ENCODE results near the gene CPN2. TPM values are rescaled to one million over a fixed set of nuclear protein-coding genes. Genes with fewer than 3 reads are reported as not detected.

CPN2 gene
- total RNA-seq, 1 donor from 2014 or later = not detected

- no peaks in the 10 kb centered on the region for H3K9me3 Mint-ChIP-seq
- no peak overlapping the region for H3K27ac Mint-ChIP-seq
- DNase-seq (ENCODE audit: low spot score) = no peak
- peaks cover 12% of the 10 kb centered on the region for H3K36me3 Mint-ChIP-seq (ENCODE audit: low read depth)
- peaks cover 19% of the 10 kb centered on the region for H3K4me1 Mint-ChIP-seq (ENCODE audit: low read depth)
- intact Hi-C loops (cut with micrococcal nuclease) = no loop called here
- peaks cover 2% of the 10 kb centered on the region for H3K27me3 Mint-ChIP-seq (ENCODE audit: insufficient read depth)
- H3K4me3 Mint-ChIP-seq = no peak overlapping the region
Measured at GRCh38 chr3:194298331-194299227, 52.5 kb downstream of the CPN2 start.

GRCh38 chr3:194296454-194297263 is 54.5 kb downstream of the CPN2 start:
- peaks cover 16% of the 10 kb centered on the region for H3K36me3 Mint-ChIP-seq (ENCODE audit: low read depth)
- H3K4me1 Mint-ChIP-seq (ENCODE audit: low read depth) = peaks cover 25% of the 10 kb centered on the region
- no peak overlapping the region for H3K4me3 Mint-ChIP-seq
- intact Hi-C loops (cut with micrococcal nuclease) = no loop called here
- no peak overlapping the region for H3K27ac Mint-ChIP-seq
- peaks cover 9% of the 10 kb centered on the region for H3K27me3 Mint-ChIP-seq (ENCODE audit: insufficient read depth)
- DNase-seq (ENCODE audit: low spot score) = no peak
- H3K9me3 Mint-ChIP-seq = peaks cover 5% of the 10 kb centered on the region

- H3K4me1 Mint-ChIP-seq (ENCODE audit: low read depth) = peaks cover 13% of the 10 kb centered on the region
- no peak overlapping the region for H3K27ac Mint-ChIP-seq
- H3K27me3 Mint-ChIP-seq (ENCODE audit: insufficient read depth) = peaks cover 15% of the 10 kb centered on the region
- H3K4me3 Mint-ChIP-seq = no peak overlapping the region
- H3K9me3 Mint-ChIP-seq = peaks cover 17% of the 10 kb centered on the region
- intact Hi-C loops (cut with micrococcal nuclease) = no loop called here
- DNase-seq (ENCODE audit: low spot score) = no peak
- peaks cover 10% of the 10 kb centered on the region for H3K36me3 Mint-ChIP-seq (ENCODE audit: low read depth)
Measured at GRCh38 chr3:194294895-194295214, 56.3 kb downstream of the CPN2 start.

- intact Hi-C loops (cut with micrococcal nuclease) = no loop called here
- H3K4me3 Mint-ChIP-seq = no peak overlapping the region
- peaks cover 11% of the 10 kb centered on the region for H3K4me1 Mint-ChIP-seq (ENCODE audit: low read depth)
- H3K27me3 Mint-ChIP-seq (ENCODE audit: insufficient read depth) = peaks cover 16% of the 10 kb centered on the region
- H3K27ac Mint-ChIP-seq = no peak overlapping the region
- peaks cover 10% of the 10 kb centered on the region for H3K36me3 Mint-ChIP-seq (ENCODE audit: low read depth)
- DNase-seq (ENCODE audit: low spot score) = no peak
- H3K9me3 Mint-ChIP-seq = peaks cover 17% of the 10 kb centered on the region
Measured at GRCh38 chr3:194294199-194294894, 56.8 kb downstream of the CPN2 start.

GRCh38 chr3:194293546-194294198 is 57.5 kb downstream of the CPN2 start:
- intact Hi-C loops (cut with micrococcal nuclease) = no loop called here
- peaks cover 23% of the 10 kb centered on the region for H3K27me3 Mint-ChIP-seq (ENCODE audit: insufficient read depth)

GRCh38 chr3:194292331-194292730 is 58.8 kb downstream of the CPN2 start:
- peaks cover 13% of the 10 kb centered on the region for H3K36me3 Mint-ChIP-seq (ENCODE audit: low read depth)
- no peak for DNase-seq (ENCODE audit: low spot score)

More at GRCh38 chr3:194293546-194294198, 57.5 kb downstream of the CPN2 start:
- H3K4me1 Mint-ChIP-seq (ENCODE audit: low read depth) = peaks cover 11% of the 10 kb centered on the region
- H3K27ac Mint-ChIP-seq = no peak overlapping the region
- no peak overlapping the region for H3K4me3 Mint-ChIP-seq
- no peak for DNase-seq (ENCODE audit: low spot score)
- peaks cover 13% of the 10 kb centered on the region for H3K36me3 Mint-ChIP-seq (ENCODE audit: low read depth)
- peaks cover 17% of the 10 kb centered on the region for H3K9me3 Mint-ChIP-seq

More at GRCh38 chr3:194292331-194292730, 58.8 kb downstream of the CPN2 start:
- H3K27ac Mint-ChIP-seq = no peak overlapping the region
- H3K27me3 Mint-ChIP-seq (ENCODE audit: insufficient read depth) = peaks cover 29% of the 10 kb centered on the region
- H3K4me1 Mint-ChIP-seq (ENCODE audit: low read depth) = peaks cover 11% of the 10 kb centered on the region
- H3K9me3 Mint-ChIP-seq = peaks cover 17% of the 10 kb centered on the region
- H3K4me3 Mint-ChIP-seq = no peak overlapping the region
- intact Hi-C loops (cut with micrococcal nuclease) = no loop called here

Other genes starting within 250 kb of the CPN2 start
- 2.5 and 2.6 TPM in 2 replicates for gene HES1, start 215.2 kb downstream of the CPN2 start, total RNA-seq
- gene LRRC15, start 18.4 kb upstream of the CPN2 start, total RNA-seq = not detected in 2 replicates
- 0.27 and 0.31 TPM in 2 replicates for gene GP5, start 47.9 kb upstream of the CPN2 start, total RNA-seq
- gene ATP13A3, start 135.7 kb upstream of the CPN2 start, total RNA-seq = 198 and 206 TPM in 2 replicates

Measured in activated T-helper 1 cell treated with anti-CD3 and anti-CD28 coated beads, Interleukin-12 subunit alpha, Interleukin-12 subunit beta, Interleukin-2, Interleukin-4 antibody, amounts not matched to agents 30 ng/mL and 10 ng/mL and 1 ng/mL, durations not matched to agents 14 hours and 24 hours and 36 hours (primary cell).